ENCODE measurements around the gene ITFG1.

ITFG1 gene

DNA sequence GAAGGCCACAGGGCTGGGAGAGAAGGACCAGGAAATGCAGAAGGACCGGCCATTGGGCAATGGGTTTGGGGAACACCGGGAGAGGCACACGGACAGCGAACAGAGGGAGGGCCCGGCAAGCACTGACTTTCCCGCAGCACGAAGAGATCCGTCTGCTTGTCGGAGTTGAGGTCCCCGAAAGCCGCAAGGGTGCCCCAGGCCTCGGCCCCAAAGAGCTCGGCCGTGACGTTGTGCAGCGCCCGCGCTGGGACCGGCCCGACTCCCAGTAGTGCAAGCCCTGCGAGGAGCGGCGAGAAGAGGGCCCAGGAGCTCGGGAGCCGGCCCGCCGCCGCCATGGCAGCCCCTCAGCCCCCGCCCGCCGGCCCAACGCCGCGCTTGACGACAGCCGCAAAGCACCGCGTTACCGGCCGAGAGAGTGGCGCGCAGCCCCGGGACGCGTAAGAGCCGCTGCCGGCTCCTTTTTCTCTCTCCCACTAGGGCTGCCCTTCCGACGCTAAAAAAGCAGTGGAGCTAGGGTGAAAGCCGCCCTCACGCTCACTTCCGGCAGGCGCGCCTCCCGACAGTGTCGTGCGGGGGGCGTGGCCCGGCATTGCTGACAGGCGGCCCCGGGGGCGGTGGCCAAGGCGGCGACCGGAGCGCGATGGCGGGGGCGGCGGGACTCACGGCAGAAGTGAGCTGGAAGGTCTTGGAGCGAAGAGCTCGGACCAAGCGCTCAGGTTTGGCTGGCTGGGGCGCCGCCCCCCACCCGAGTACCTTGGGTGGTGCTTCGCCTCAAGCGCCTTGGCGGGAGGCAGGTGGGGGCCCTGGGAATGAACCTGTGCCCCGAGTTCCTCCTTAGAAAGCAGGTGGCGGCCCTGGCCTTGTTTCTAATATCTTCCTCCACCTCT lies at the start of gene ITFG1, which contains the start of gene PHKB:
TSS of gene ITFG1 (minus strand) at position 353 of the 887 bp plus-strand sequence. CDS start at position 335, 18 bp downstream.
TSS of gene PHKB (plus strand) at position 621 of the 887 bp plus-strand sequence. CDS start at position 641, 20 bp downstream.
- peak; percentile 85 for DNase-seq (ENCODE audit: low read depth, low spot score)

DNA sequence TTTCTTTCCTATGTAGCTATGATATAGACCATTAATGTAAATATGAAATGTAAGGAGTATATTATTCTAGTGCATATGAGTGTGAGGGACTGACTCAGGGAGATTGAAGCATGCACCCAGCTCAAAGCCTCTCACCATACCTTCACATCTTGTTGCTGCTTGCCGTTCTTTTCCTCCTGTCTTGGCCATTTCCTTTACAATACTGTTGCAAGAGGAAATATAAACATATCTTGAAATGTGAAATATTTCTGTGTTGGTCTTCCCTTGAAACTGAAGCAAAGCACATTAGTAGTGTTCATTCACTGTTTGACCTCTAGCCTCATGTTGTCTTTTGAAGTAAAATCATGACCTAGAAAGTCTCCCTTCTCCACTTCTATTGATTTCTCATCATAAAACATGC lies 46.8 kb upstream of the ITFG1 start:
- no peak for DNase-seq (ENCODE audit: low read depth, low spot score)

DNA sequence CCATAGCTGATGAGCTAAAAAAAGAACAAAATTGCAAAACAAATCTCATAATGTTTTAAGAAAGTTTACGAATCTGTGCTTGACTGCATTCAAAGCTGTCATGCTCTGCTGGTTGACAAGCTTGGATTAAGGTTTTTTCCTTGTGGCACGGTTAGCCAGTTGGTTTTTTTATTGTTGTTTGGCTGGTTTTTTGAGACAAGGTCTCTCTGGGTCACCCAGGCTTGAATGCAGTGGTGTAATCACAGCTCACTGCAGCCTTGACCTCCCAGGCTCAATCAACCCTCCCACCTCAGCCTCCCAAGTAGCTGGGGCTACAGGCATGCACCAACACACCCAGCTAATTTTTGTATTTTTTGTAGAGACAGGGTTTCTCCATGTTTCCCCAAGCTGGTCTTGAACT lies 45.9 kb upstream of the ITFG1 start:
- no peak for DNase-seq (ENCODE audit: low read depth, low spot score)

- DNase-seq (ENCODE audit: low read depth, low spot score) = no peak
Observed at GRCh38 chr16:47504599-47504998, 43.7 kb upstream of the ITFG1 start.

DNA sequence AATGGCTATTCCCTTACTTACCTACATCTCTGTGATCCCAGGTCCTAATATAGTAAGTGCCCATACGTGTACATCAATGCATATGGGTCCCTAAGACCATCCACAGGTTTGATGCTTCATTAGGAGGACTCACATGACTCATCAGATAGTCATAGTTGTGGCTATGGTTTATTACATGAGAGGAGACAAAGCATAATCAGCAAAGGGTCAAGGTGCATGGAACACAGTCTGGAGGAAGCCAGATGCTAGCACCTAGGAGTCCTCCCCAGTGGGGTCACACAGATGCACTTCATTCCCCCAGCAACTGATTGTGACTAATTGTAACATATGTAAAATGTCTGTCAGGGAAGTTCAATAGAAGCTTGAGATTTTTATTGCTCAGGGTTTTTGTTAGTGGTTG lies 43.1 kb upstream of the ITFG1 start:
- no peak for DNase-seq (ENCODE audit: low read depth, low spot score)

GRCh38 chr16:47499700-47500264 lies 38.9 kb upstream of the ITFG1 start:
- no peak for DNase-seq (ENCODE audit: low read depth, low spot score)

DNA sequence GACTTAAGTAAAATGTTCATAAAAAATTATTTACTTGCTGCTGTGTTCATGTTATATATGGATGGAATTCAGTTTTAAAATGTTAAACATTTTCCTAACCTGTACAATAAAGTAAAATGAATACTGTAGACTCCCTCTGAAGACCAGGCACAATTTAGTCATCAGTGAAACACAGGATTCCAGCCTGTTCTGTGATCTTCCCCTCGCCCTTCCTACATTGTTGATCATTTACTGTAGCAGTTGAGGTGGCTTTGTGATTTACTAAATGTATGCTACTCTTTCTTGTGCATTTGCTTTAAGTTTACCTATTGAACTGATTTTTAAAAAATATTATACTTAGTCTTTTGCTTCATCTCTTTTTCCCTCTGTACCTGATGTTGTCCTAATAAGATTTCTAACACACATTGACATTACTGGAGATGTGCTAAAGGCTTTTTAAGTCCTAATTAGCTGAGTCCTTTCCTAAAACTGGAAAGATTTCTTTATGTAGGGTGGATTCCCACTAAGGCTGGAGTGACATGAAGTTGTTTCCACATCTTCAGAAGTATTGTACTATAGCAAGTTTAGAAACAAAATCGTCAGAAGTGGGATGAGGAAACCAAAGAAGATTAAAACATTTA lies 38.3 kb upstream of the ITFG1 start:
- no peak for DNase-seq (ENCODE audit: low read depth, low spot score)

DNA sequence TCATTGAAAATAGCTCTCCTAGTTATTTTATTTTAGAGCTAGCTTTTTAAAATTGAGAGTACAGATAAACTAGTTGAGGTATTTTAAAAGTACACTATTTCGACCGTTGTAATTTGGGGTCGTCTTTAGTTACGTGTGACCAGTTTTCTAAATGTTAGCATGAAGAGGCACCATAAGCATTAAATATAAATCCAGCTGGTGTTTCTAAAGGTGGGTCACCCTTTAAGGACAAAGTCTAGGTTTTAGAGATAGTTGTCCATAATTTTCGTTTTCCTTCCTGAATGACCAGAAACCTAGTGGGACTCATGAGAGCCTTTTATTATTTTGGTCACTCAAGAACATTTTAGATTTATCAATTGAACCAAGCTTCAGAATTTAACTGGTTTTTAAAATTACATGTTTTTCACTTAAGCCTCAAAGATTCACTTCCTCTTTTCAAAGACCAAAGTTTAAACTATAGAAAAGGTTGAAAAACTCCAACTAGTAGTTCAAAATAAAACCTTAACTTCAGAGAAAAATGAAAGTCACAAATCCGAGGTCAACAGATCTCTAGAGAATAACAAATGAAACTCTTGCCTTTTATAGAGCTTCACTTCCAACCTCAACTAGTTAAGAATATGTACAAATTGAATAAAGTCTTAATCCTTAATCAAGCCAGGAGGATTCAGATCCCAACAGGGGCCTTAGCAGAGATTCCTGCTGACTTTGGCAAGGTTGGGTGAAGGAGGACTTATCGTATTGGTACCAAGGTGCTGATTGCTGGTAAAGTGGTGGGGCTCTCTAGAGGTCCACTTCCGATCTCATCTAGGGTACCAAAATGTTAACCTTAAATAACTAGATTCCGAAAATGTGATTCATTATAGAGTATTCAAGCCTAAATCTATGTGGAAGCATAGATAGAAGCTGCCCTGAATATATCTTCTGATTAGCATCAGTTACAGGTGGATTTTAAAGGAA lies 32.8 kb upstream of the ITFG1 start:
- DNase-seq (ENCODE audit: low read depth, low spot score) = no peak

- no peak for DNase-seq (ENCODE audit: low read depth, low spot score)
Observed at GRCh38 chr16:47492428-47493377, 31.8 kb upstream of the ITFG1 start.

- no peak for DNase-seq (ENCODE audit: low read depth, low spot score)
Observed at GRCh38 chr16:47492036-47492427, 31.2 kb upstream of the ITFG1 start.

DNA sequence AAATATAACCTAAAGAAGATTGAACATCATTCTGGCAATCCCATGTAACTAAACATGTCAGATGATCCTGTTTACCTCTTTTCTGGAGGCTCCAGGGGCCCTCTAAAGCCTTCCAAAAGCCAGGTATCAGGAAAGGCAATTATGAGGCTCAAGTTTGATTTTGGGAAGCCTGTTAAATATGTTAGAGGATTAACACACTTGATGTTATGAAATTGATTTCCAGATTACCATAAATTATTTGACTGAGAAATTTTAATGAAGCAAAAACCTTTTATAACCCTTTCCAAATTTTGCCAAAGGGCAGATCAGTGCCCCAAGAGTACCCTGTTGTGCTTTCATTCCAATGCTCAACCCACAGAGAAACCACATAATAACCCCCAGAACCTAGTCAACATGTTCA lies 29.6 kb upstream of the ITFG1 start:
- no peak for DNase-seq (ENCODE audit: low read depth, low spot score)

GRCh38 chr16:47488051-47488450 lies 27.2 kb upstream of the ITFG1 start:
- no peak for DNase-seq (ENCODE audit: low read depth, low spot score)

GRCh38 chr16:47486856-47487255 lies 26.0 kb upstream of the ITFG1 start:
- DNase-seq (ENCODE audit: low read depth, low spot score) = no peak

- DNase-seq (ENCODE audit: low read depth, low spot score) = no peak
Observed at GRCh38 chr16:47483616-47484015, 22.8 kb upstream of the ITFG1 start.

DNA sequence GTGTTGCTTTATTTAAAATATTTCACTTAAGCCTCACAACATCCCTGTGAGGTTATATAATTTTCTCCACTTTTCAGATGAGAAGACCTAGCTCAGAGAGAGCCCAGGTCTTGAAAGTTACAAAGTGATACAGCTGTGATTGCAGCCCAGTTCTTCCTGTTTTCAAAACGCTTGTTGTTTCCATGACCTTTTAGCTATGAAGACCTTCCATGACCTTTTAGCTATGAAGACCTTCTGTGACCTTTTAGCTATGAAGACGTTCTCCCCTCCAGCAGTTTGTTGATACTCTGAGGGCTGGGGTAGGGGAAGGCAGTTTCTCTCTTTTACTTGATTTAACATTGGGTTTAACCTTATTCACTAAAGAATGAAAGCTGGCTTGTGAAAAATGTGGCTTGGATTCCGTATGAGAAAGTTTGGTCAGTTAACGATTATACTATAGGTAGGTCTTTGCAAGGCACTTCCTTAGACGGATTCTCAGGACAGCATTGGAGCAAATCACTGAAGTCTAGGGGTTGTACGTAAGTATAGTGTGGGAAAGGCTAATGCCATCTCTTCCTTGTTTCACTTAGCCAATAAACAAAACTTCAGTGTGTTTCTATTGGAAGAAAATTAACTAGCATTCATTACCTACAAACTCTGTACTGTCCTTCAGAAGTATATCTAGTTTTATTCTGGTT lies 21.0 kb upstream of the ITFG1 start:
- no peak for DNase-seq (ENCODE audit: low read depth, low spot score)

GRCh38 chr16:47480410-47480809 lies 19.5 kb upstream of the ITFG1 start:
- no peak for DNase-seq (ENCODE audit: low read depth, low spot score)

DNA sequence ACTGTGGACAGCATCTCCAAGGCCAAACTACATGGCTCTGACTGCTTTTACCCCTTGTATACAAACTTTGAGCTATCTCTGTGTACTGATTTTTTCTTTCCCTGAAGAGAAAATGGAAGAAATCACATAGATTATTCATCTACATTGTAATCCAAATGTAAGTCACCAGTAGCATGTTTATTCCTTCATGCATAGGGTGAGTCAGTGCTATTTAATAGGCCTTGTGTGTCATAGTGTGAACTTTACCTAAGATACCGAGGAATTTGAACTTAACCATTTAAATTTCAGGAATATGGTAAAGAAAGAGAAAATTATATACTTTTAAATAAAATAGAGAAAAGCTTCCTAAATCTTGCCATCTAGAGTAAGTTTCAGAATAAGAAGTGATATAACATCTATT lies 16.8 kb upstream of the ITFG1 start:
- no peak for DNase-seq (ENCODE audit: low read depth, low spot score)

- no peak for DNase-seq (ENCODE audit: low read depth, low spot score)
Observed at GRCh38 chr16:47476654-47477345, 15.9 kb upstream of the ITFG1 start.

DNA sequence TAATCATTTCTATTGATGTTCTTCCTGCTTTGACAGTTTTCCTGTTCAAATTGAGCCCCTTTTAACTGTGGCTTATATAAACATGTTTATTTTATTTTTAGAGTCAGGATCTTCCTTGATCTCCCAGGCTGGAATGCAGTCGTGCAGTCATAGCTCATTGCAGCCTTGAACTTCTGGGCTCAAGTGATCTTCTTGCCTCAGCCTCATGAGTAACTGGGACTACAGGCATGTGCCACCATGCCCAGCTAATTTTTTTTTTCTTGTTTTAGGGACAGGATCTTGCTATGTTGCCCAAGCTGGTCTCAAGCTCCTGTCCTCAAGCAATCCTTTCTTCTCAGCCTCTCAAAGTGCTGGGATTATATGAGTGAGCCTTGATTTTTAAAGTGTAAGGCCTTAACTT lies 14.9 kb upstream of the ITFG1 start:
- no peak for DNase-seq (ENCODE audit: low read depth, low spot score)

Measured in activated naive CD8-positive, alpha-beta T cell treated with anti-CD3 and anti-CD28 coated beads, Interleukin-2, amount 50 U/mL, for 16 hours (primary cell).